Right lobe of liver (tissue), 4 donors: ENCODE results near the gene KCNN3.

ENCODE experiments used
- CTCF ChIP-seq, 4 donors: fragments of 200-600 bp in 3 of 4; fragments of 450-650 bp in 1 of 4; IDR thresholded peaks; one replicate each; pipeline versions ENCODE4 v1.5.1 to v1.8.0; 2016 to 2022; ENCODE audit warnings: antibody characterized with exemption in 4 of 4, mild to moderate bottlenecking in 2 of 4
- POLR2A ChIP-seq: fragments of 450-650 bp; IDR thresholded peaks from one replicate; pipeline ENCODE4 v1.6.1; 2017; ENCODE audit warnings: antibody characterized with exemption, mild to moderate bottlenecking
- donor health status: DM: no; HTN: no; CAD: no.
- donor health status: DM: no; HTN: no; CAD: no.
- donor health status: DM: no; HTN: yes; CAD: no.

GRCh38 chr1:154777154-154777553 is 92.9 kb downstream of the KCNN3 start:
- TF ChIP-seq CTCF (IDR thresholded peaks at IDR 0.05) (no peak), POLR2A (no peak)
